GM21360 (cell line): ENCODE measurements around the gene ZDHHC1.
"Not testable (repeated sequence)": the region's sequence is repeated elsewhere in the genome, so short reads cannot be mapped to it uniquely, and the experiment has no call there.

Experiments used
- ATAC-seq: cut with Tn5 transposase; IDR thresholded peaks from one replicate; pipeline ENCODE4 v1.9.1; 2021; ENCODE audit warnings: mild to moderate bottlenecking, moderate library complexity; ENCODE audit not compliant: unreplicated experiment

ZDHHC1 gene

GRCh38 chr16:67394155-67395104, 21.8 kb downstream of the ZDHHC1 start:
- no peak for ATAC-seq

- ATAC-seq: no peak
Measured at GRCh38 chr16:67393788-67394154, 22.5 kb downstream of the ZDHHC1 start.

- no peak for ATAC-seq
Measured at GRCh38 chr16:67393111-67393787, 23.0 kb downstream of the ZDHHC1 start, which contains the start of gene TPPP3. TSS of gene TPPP3 (minus strand) at chr16:67393498. CDS start at chr16:67391111, 2,387 bp downstream.

GRCh38 chr16:67392301-67393059, 23.8 kb downstream of the ZDHHC1 start:
- ATAC-seq: no peak

- no peak for ATAC-seq
Measured at GRCh38 chr16:67391424-67392300, 24.6 kb downstream of the ZDHHC1 start.

GRCh38 chr16:67390816-67391423, 25.4 kb downstream of the ZDHHC1 start:
- no peak for ATAC-seq

- ATAC-seq: no peak
Measured at GRCh38 chr16:67389911-67390815, 26.1 kb downstream of the ZDHHC1 start.

GRCh38 chr16:67388591-67388990, 27.7 kb downstream of the ZDHHC1 start:
- no peak for ATAC-seq

- ATAC-seq: no peak
Measured at GRCh38 chr16:67388191-67388590, 28.1 kb downstream of the ZDHHC1 start.

GRCh38 chr16:67387479-67388079, 28.7 kb downstream of the ZDHHC1 start:
- no peak for ATAC-seq

GRCh38 chr16:67386861-67387455, 29.3 kb downstream of the ZDHHC1 start:
- ATAC-seq: no peak

GRCh38 chr16:67384778-67385510, 31.3 kb downstream of the ZDHHC1 start:
- ATAC-seq: no peak

GRCh38 chr16:67383284-67383683, 33.0 kb downstream of the ZDHHC1 start:
- ATAC-seq: no peak

GRCh38 chr16:67378642-67379041, 37.6 kb downstream of the ZDHHC1 start:
- ATAC-seq: no peak

GRCh38 chr16:67376012-67376411, 40.3 kb downstream of the ZDHHC1 start:
- not testable (repeated sequence) for ATAC-seq

GRCh38 chr16:67372664-67373063, 43.6 kb downstream of the ZDHHC1 start:
- ATAC-seq: no peak

- no peak for ATAC-seq
Measured at GRCh38 chr16:67370661-67371060, 45.6 kb downstream of the ZDHHC1 start.
